Prostate gland (tissue), 2 donors: ENCODE data around the gene MARK3.

Source experiments
- CTCF ChIP-seq, 4 experiments: fragments of 200-600 bp in 2 of 4; fragments of 450-650 bp in 2 of 4; sonication (generic) in 2 of 4; IDR thresholded peaks; 1 replicate in 3 of 4; 2 replicates in 1 of 4; pipeline ENCODE4 v1.5.1; 2016 to 2019; ENCODE audit warnings: antibody characterized with exemption in 4 of 4, mild to moderate bottlenecking in 2 of 4, moderate library complexity in 2 of 4
- POLR2AphosphoS5 ChIP-seq: sonication (generic); formaldehyde crosslinking; IDR thresholded peaks from one replicate; pipeline ENCODE4 v1.6.1; 2017; ENCODE audit warnings: antibody characterized with exemption

GRCh38 chr14:103386713-103387329 lies 1.6 kb downstream of the MARK3 start:
- no peak for TF ChIP-seq CTCF (IDR thresholded peaks at IDR 0.05)
- no peak for TF ChIP-seq POLR2AphosphoS5
